ENCODE results near the gene CLC.

GRCh38 chr19:39752390-39752789 is 14.6 kb upstream of the CLC start:
- TF ChIP-seq ZNF623 (tag by site-specific recombination; IDR thresholded peaks at IDR 0.05) (no peak), YY1 (tag by site-specific recombination; IDR thresholded peaks at IDR 0.05) (no peak), TRIM28 (IDR thresholded peaks at IDR 0.05; ENCODE audit: borderline replicate concordance, low read length) (no peak), ZNF776 (tag by site-specific recombination; IDR thresholded peaks at IDR 0.05; ENCODE audit: borderline replicate concordance) (no peak), REST (tag by site-specific recombination; IDR thresholded peaks at IDR 0.05) (no peak), REPIN1 (tag by site-specific recombination; IDR thresholded peaks at IDR 0.05; ENCODE audit: low read depth) (no peak), ZNF830 (tag by site-specific recombination; IDR thresholded peaks at IDR 0.05; ENCODE audit: low read depth) (no peak), ZNF2 (tag by site-specific recombination; IDR thresholded peaks at IDR 0.05) (no peak), YY2 (tag by site-specific recombination; IDR thresholded peaks at IDR 0.05) (no peak)
- TF ChIP-seq, protein P1, sequence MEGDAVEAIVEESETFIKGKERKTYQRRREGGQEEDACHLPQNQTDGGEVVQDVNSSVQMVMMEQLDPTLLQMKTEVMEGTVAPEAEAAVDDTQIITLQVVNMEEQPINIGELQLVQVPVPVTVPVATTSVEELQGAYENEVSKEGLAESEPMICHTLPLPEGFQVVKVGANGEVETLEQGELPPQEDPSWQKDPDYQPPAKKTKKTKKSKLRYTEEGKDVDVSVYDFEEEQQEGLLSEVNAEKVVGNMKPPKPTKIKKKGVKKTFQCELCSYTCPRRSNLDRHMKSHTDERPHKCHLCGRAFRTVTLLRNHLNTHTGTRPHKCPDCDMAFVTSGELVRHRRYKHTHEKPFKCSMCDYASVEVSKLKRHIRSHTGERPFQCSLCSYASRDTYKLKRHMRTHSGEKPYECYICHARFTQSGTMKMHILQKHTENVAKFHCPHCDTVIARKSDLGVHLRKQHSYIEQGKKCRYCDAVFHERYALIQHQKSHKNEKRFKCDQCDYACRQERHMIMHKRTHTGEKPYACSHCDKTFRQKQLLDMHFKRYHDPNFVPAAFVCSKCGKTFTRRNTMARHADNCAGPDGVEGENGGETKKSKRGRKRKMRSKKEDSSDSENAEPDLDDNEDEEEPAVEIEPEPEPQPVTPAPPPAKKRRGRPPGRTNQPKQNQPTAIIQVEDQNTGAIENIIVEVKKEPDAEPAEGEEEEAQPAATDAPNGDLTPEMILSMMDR (tag by site-specific recombination; IDR thresholded peaks at IDR 0.05), result no peak
- TF ChIP-seq, protein P2, sequence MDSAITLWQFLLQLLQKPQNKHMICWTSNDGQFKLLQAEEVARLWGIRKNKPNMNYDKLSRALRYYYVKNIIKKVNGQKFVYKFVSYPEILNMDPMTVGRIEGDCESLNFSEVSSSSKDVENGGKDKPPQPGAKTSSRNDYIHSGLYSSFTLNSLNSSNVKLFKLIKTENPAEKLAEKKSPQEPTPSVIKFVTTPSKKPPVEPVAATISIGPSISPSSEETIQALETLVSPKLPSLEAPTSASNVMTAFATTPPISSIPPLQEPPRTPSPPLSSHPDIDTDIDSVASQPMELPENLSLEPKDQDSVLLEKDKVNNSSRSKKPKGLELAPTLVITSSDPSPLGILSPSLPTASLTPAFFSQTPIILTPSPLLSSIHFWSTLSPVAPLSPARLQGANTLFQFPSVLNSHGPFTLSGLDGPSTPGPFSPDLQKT (IDR thresholded peaks at IDR 0.05; ENCODE audit: borderline replicate concordance, low read depth, low read length), result no peak
- TF ChIP-seq, protein P3, sequence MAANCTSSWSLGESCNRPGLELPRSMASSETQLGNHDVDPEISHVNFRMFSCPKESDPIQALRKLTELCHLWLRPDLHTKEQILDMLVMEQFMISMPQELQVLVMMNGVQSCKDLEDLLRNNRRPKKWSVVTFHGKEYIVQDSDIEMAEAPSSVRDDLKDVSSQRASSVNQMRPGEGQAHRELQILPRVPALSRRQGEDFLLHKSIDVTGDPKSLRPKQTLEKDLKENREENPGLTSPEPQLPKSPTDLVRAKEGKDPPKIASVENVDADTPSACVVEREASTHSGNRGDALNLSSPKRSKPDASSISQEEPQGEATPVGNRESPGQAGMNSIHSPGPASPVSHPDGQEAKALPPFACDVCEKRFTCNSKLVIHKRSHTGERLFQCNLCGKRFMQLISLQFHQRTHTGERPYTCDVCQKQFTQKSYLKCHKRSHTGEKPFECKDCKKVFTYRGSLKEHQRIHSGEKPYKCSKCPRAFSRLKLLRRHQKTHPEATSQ (tag by site-specific recombination; IDR thresholded peaks at IDR 0.05), result no peak
- TF ChIP-seq, protein P4, sequence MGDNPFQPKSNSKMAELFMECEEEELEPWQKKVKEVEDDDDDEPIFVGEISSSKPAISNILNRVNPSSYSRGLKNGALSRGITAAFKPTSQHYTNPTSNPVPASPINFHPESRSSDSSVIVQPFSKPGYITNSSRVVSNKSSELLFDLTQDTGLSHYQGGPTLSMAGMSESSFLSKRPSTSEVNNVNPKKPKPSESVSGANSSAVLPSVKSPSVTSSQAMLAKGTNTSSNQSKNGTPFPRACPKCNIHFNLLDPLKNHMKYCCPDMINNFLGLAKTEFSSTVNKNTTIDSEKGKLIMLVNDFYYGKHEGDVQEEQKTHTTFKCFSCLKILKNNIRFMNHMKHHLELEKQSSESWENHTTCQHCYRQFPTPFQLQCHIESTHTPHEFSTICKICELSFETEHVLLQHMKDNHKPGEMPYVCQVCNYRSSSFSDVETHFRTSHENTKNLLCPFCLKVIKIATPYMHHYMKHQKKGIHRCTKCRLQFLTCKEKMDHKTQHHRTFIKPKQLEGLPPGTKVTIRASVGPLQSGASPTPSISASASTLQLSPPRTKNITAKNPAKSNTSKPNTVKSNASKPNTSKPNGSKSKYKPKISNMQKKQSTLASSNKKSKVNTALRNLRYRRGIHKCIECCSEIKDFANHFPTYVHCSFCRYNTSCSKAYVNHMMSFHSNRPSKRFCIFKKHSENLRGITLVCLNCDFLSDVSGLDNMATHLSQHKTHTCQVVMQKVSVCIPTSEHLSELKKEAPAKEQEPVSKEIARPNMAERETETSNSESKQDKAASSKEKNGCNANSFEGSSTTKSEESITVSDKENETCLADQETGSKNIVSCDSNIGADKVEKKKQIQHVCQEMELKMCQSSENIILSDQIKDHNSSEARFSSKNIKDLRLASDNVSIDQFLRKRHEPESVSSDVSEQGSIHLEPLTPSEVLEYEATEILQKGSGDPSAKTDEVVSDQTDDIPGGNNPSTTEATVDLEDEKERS (tag by site-specific recombination; IDR thresholded peaks at IDR 0.05), result no peak
- TF ChIP-seq, protein P5, sequence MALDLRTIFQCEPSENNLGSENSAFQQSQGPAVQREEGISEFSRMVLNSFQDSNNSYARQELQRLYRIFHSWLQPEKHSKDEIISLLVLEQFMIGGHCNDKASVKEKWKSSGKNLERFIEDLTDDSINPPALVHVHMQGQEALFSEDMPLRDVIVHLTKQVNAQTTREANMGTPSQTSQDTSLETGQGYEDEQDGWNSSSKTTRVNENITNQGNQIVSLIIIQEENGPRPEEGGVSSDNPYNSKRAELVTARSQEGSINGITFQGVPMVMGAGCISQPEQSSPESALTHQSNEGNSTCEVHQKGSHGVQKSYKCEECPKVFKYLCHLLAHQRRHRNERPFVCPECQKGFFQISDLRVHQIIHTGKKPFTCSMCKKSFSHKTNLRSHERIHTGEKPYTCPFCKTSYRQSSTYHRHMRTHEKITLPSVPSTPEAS (tag by site-specific recombination; IDR thresholded peaks at IDR 0.05), result no peak

All from HEK293 (cell line).